GM19025 (cell line): ENCODE measurements around the gene TMTC2.
"Not testable (repeated sequence)": the region's sequence is repeated elsewhere in the genome, so short reads cannot be mapped to it uniquely, and the experiment has no call there.

ENCODE experiments used
- ATAC-seq: cut with Tn5 transposase; IDR thresholded peaks from one replicate; pipeline ENCODE4 v1.9.1; 2021; ENCODE audit warnings: mild to moderate bottlenecking, low read depth, moderate library complexity; ENCODE audit not compliant: unreplicated experiment

TMTC2 gene

GRCh38 chr12:82723093-82723492, 36.4 kb downstream of the TMTC2 start:
- ATAC-seq, result peak; percentile 74

DNA sequence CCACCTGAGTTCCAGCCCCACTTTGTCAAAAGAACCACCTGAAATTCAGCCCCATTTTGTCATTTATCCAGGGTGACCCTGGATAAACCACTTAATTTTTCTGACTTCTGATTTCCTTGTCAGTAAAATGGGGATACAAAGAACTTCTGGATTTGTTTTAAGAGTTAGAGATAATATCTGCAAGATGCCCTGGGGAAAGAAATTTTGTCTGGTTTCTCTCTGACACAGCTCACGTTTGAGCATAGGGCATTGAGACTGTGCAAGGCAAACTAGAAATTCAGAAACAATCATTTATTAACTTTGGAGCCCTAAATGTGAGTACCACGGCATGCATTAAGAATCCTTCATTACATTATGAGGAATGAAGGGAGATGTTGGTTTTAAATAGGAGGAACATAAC, 37.2 kb downstream of the TMTC2 start:
- ATAC-seq, result no peak

DNA sequence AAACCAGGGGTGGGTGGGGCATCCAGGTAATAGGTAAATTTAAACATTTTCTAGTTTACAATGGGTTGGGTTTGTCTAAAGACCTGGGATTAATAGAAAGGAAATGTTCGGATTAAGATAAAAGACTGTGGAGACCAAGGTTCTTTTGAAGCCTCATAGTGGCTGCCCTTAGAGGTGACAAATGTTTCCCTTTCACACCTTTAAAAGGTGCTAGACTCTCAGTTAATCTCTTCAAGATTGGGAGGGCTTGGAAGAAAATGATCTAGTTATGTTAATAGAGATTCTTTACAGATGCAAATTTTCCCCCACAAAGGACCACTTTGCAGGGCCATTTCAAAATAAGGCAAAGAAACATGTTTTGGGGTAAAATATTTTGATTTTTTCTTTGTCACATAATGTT, 39.0 kb downstream of the TMTC2 start:
- ATAC-seq, result no peak

- no peak for ATAC-seq
Observed at GRCh38 chr12:82727886-82728285, 41.2 kb downstream of the TMTC2 start.

- ATAC-seq, result no peak
Observed at GRCh38 chr12:82728710-82729109, 42.0 kb downstream of the TMTC2 start.

DNA sequence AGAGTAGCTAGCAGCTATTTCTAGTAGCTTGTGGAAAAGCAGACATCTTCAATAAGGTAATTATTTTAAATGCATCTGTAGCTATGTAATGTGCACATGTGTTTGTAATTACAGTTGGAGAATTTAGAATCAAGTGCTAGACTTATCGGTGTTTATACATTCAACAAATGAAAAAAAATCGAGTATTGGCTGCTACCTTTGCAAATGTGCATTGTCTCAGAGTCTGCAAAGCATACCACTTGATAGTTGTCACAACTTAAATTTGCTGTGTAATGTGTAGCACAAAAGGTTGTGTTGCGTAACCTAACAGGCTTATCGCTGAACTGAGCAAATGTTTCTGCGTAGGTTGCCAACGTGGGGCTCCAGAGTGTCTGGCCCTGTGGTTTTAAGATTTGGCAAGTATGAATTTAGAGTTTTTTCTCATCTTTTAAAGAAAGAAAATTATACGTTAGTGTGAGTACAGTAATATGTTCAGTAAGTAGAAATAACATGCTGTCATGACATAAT, 44.3 kb downstream of the TMTC2 start:
- ATAC-seq, result no peak

GRCh38 chr12:82740129-82741000, 53.7 kb downstream of the TMTC2 start:
- no peak for ATAC-seq

DNA sequence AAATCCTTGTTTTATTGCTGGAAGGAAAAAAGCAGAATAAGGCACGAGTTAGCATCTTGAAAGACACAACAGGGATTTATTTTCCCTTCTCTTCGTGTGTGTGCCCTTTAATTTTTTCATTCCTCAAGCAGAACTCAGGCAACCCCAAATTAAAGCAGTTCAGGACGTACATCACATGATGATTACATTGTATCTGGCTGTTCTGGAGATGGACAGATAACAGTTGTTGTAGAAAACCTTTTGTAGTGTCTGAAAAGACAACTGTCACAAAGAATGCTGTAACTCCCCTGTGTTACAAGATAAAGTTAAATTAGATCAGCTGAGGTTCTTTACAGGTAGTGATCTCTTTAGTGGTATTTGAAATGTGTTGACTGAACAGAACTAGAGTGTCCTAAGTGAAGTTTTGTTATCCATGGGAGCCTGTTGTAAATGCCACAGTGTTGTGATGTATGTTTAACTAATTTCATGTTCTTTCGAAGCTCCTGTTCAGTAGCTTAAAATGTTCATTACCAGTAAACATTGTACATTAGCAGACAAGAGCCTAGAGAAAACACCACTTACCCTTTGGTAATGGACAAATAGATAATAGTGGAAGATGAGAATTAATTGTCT, 58.5 kb downstream of the TMTC2 start:
- ATAC-seq, result no peak

GRCh38 chr12:82745807-82746206, 59.1 kb downstream of the TMTC2 start:
- ATAC-seq, result no peak

DNA sequence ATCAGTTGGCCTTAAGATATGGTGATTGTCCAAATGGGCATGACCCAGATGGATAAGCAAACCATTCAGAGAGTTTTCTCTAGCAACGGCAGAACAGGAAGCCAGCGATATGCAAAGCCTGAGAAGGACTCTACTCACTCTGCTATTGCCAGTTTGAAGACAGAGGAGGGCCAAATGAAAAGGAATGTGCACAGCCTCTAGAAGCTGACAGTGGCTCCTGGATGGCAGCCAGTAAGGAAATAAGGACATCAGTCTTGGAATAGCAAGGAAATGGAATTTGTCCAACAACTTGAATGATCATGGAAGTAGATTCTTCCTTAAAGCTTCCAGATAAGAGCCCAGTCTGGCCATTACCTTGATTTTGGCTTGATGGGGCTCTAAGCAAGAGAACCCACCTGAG, 60.0 kb downstream of the TMTC2 start:
- ATAC-seq, result no peak

GRCh38 chr12:82749015-82749414, 62.3 kb downstream of the TMTC2 start:
- ATAC-seq, result no peak

DNA sequence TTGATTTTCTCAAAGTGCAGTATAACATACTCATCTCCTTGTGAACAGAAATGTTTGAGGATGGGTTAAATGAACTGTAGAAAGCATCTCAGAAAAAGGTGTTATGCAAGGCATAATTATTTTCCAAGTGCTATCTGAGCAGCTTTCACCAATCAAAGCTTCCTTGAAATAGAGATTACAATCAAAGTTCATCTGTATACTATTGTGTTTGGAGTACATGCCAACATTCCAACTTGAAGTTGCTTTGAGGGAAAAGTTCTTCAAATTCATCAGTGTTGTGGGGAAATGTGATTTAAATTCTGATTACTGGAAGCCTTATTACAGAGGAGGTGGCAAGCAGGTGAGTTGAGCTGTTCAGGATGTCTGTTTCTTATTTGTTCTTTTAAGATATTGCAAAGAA, 68.2 kb downstream of the TMTC2 start:
- no peak for ATAC-seq

- ATAC-seq, result no peak
Observed at GRCh38 chr12:82756303-82756702, 69.6 kb downstream of the TMTC2 start.

DNA sequence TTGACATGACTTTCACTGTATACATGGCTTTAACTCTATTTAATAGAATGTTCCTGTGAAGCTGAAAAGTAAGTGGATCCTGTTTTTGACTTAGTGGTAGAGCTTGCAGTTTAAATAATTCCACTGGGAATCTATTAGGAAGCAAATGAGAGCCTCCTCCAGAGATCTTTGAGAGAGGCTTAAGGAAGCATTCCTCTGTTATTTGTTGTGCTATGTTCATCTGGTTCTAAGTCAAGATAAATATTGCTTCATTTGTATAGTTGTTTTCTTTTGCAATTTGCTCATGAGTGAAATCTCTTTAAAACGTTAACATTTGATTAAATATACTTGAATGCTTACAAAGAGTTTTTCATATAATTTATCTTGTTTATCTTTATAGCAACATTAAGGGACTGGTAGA, 70.4 kb downstream of the TMTC2 start:
- no peak for ATAC-seq

DNA sequence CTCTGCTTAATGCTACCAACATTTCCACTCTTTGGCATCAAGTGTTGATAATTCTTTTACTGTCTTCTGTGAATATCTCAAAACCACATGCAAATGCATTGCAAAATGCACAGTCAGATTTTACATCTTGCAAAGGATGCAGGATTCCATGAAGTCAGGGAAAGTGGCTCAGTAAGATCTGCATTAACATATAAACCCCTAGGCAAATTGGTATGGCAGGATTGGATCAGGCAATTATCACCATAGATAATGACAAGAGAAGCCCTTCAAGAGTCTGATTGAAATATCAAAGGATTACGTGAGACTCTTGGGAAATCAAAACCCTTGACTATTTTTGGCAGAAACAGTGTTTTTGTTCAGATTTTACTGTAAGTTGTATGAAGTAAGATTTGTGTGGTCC, 71.0 kb downstream of the TMTC2 start:
- ATAC-seq, result no peak

DNA sequence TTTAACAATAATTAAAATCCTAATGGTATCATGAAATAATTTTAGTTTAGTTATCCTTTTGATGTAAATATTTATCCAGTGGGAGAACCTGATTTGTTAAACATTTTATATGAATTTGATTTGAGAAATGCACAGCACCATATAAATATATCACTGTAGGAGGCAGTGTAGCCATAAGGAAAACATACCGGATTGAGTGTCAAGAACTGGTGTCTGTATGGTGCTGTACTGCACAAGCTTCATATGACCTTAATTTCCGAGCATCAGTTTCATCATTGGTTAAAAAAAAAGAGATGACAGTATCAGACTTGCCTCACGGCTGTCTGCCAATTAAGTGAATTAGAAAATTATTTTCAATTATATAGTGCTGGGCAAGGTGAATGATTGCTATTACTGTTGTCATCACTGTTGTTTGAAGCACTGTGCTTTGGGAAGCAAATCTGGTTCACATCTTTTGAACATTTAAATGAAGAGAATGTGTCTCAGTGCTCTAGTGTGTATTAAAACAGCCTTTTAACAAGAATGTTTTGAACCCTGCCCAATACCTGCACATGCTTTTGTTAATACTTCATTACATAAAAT, 72.1 kb downstream of the TMTC2 start:
- ATAC-seq, result no peak

- no peak for ATAC-seq
Observed at GRCh38 chr12:82760423-82760822, 73.7 kb downstream of the TMTC2 start.

GRCh38 chr12:82765206-82765605, 78.5 kb downstream of the TMTC2 start:
- not testable (repeated sequence) for ATAC-seq

DNA sequence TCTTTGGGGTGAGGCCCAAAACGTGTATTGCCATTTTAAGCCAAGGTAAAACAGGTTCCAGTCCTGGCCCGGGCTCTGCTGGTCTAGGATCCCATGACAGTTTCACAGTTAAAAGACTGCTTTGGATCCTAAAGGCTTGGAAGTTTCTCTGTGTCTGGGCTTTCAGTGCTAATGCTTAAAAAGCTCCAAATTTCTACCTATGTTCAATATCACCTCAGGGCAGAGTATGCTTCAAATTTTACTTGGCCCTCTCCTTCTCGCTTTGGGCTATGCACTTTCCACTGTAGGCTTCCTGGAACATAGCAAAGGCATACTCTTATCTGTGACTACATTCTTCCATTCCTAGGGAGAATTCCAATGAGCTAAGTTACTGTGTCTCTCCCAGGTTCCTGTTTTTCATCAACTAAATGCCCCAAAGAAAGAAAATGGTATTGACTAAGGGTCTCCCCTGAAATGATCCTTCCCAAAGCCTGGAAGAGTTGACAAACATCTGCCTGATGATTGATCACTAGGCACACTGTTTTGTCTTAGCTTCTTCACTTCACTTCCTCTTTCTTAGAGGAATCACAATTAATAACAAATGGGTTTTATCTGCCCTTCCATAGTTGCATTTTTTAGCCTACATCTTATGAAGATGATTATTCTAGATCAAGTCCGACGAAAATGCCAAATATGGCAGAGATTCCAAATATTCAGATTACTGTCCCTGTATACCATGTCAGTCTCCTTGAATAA, 79.4 kb downstream of the TMTC2 start:
- ATAC-seq, result no peak

- ATAC-seq, result no peak
Observed at GRCh38 chr12:82774666-82775065, 88.0 kb downstream of the TMTC2 start.

- no peak for ATAC-seq
Observed at GRCh38 chr12:82780517-82780916, 93.8 kb downstream of the TMTC2 start.
